ENCODE data around the gene INSRR. TPM values are rescaled to one million over a fixed set of nuclear protein-coding genes. Genes with fewer than 3 reads are reported as not detected.

INSRR gene
- total RNA-seq, 1 experiment from 2014 or later = not detected

DNA sequence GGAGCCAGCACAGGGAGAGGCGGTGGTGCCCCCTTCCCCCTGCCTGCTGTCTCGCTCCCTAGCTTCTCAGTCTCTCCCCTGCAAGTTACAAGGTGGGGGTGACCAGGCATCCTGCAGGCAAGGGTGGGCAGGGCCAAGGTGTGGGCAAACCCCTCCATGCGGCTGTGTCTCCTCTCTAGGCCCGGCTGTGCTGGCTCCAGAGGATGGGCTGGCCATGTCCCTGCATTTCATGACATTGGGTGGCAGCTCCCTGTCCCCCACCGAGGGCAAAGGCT lies 16.4 kb upstream of the INSRR start:
- DNase-seq (ENCODE audit: low spot score) = no peak

DNA sequence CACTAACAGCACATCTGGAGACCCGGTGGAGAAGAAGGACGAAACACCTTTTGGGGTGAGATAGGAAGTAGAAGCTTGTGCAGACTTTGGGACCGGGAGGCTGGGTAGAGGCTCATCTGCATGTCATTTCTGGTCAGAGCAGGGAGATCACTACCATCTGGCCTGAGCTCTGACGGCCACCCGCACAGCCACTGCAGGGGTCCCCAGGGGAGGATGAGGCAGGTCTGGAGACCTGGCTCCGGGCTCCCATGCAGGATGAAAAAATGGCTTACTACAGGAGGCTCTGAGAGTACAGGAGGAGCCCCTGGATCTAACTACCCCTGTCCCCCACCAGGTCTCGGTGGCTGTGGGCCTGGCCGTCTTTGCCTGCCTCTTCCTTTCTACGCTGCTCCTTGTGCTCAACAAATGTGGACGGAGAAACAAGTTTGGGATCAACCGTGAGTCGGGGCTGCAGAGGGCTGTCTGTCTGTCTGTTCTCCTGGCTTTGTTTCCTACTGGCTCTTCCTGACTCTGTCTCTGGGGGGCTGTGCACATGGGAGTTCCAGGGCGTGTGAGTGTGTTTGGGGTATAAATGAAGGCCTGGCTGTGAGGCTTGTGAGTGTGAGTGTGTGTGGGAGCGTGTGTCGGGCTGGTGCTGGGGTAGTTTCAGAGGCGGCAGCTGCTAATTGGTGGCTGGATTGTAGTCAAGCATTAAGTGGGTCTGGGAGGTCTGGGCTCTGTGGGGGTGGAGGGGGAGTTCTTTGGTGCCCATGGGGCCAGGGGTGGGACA lies 15.8 kb upstream of the INSRR start:
- DNase-seq (ENCODE audit: low spot score) = no peak

DNA sequence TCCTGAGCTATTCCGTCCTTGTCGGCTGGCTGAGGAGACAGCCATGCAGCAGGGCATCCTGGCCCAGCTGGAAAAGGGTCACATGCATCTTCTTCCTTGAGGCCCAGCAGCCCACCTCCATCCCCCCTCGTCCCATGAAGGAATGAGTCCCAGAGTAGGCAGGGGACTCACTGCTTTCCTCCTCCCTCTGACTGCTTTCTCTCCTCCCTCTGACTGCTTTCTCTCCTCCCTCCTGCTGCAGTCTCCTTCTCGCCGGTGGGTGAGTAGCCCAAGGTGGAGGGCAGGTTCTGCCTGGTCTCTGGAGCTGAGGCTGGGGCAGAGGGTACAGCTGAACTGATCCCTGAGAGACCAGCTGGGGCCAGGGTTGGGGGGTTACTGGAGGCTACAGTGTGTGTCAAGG lies 15.2 kb upstream of the INSRR start:
- DNase-seq (ENCODE audit: low spot score) = no peak

DNA sequence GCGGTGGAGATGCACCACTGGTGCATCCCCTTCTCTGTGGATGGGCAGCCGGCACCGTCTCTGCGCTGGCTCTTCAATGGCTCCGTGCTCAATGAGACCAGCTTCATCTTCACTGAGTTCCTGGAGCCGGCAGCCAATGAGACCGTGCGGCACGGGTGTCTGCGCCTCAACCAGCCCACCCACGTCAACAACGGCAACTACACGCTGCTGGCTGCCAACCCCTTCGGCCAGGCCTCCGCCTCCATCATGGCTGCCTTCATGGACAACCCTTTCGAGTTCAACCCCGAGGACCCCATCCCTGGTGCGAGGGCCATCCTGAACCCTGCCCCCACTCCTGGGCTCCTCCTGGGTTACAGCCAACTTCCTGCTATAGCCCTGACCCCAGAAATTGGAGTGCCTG lies 14.7 kb upstream of the INSRR start:
- DNase-seq (ENCODE audit: low spot score) = no peak

DNA sequence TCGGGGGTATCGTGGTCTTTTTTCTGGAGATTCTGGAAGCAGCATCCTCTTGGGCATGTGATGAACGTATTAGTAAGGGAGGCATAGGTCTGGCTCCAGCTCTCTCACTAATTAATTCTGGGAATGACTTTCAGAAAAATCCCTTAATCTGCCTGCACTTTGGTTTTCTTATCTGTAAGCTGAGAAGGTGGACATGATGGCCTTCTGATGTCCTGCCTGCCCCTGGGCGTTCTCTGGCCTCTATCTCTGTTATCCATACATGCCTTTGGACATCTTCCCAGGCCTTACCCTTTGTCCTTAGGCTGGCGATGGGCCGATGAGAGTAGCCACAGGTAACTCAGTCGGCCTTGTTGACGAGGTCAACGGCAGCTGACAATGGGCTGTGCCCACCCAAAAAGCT lies 10.5 kb upstream of the INSRR start:
- no peak for DNase-seq (ENCODE audit: low spot score)

DNA sequence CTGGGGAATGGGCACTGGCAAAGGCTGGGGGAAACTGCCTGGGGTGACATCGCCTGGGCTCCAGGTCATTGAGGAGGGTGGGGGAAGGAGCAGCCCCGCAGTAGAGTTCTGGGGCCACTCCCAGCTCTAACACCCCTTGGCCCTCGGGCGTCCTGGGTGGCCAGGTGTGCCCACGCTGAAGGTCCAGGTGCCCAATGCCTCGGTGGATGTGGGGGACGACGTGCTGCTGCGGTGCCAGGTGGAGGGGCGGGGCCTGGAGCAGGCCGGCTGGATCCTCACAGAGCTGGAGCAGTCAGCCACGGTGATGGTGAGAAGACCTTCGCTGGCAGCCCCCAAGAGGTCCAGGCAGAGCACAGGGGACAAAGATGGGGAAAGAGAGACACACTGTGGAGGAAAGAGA lies 9.4 kb upstream of the INSRR start:
- no peak for DNase-seq (ENCODE audit: low spot score)

DNA sequence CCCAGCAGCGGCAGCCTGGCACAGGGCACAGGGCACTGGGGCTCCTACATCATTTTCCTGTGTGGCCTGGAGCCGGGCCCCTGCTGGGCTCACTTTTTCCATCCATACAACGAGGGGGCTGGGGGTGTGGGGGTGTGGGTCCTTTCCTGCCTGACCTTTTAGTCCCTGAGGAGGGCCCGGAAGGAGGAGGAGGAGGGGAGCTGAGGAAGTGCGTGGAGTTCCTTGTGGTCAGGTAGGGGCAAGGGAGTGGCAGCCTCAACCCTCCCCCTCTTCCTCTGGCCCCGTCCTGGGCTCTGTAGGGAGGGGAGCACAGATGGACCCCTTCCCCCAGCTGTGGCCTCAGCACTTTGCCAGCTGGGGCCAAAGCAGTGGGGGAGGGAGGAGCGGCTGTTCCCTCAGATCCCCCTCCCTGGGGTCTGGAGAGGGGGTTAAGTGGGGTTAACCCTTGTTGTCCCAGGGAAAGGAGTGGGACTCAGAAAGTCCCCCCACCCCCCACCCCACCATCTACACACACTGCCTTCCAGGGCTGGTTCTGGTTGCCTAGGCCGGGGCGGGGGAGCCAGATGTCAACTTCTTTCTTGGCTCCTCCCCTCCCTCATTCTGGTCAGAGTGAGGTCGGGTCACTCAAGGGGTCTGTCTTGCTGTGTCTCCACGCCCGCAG lies 7.5 kb upstream of the INSRR start:
- DNase-seq (ENCODE audit: low spot score) = no peak

DNA sequence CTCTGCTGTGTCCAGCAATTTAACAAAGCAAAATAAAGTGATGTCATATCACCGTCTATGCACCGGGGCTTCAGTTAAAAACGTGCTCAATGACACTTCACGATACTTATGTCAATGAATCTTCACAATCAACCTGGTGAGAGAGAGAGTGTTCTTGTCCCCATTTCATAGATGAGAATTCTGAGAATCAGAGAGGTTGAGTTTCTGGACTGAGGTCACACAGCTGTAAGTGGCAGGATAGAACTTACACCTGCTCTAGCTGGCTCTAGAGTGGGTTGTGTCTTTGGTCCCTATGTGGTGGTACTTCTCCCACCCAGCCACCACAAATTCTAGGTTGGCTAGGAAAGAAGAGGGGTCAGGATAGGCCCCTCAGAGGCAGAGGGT lies 6.9 kb upstream of the INSRR start:
- DNase-seq (ENCODE audit: low spot score) = no peak

DNA sequence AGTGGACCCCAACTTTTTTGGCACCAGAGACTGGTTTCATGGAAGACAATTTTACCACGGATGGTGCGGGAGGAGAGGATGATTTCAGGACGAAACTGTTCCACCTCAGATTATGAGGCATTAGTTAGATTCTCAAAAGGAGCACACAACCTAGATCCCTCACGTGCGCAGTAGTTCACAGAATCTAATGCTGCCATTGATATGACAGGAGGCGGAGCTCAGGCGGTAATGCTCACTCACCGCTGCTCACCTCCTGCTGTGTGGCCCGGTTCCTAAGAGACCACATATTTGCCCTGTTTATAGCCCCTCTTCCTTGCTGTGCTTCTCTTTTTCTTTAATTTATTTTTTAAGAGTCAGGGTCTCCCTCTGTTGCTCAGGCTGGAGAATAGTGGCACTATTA lies 6.3 kb upstream of the INSRR start:
- no peak for DNase-seq (ENCODE audit: low spot score)

DNA sequence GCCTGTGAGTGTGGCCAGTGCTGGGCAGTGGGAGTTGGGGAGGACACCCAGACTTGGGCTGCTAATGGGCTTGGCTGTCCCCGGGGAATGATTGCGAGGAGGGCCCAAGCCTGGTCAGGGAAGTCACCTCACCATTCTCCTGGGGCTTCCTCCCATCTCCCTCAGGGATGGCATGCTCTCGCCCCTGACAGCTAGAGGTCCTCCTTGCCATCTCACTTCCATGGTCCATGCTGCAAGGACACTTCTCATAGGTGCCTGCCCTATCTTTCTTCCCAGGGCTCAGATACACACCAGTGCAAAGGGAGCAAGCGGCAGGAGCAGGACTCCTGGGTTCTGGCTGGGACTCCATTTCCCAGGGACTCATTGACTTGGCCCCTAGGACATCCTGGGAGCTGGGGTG lies 5.9 kb upstream of the INSRR start:
- no peak for DNase-seq (ENCODE audit: low spot score)

DNA sequence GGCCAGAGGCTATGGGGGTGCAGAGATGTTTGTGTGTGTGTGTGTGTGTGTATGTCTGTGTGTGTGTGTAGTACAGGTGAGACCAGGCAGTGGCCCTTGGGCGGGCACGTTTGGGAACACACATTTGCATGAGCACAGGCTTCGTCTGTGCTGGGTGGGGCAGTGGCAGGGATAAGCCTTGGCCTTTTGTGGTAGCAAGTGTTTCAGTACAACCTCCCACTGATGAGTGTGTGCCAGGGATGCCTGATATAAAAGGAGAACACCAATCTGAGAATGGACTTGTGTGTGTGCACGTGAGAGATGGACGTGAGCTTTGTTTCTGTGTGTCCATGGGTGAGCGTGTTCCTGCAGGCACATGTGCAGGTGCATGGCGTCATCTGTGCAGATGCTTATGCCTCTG lies 4.7 kb upstream of the INSRR start:
- no peak for DNase-seq (ENCODE audit: low spot score)

DNA sequence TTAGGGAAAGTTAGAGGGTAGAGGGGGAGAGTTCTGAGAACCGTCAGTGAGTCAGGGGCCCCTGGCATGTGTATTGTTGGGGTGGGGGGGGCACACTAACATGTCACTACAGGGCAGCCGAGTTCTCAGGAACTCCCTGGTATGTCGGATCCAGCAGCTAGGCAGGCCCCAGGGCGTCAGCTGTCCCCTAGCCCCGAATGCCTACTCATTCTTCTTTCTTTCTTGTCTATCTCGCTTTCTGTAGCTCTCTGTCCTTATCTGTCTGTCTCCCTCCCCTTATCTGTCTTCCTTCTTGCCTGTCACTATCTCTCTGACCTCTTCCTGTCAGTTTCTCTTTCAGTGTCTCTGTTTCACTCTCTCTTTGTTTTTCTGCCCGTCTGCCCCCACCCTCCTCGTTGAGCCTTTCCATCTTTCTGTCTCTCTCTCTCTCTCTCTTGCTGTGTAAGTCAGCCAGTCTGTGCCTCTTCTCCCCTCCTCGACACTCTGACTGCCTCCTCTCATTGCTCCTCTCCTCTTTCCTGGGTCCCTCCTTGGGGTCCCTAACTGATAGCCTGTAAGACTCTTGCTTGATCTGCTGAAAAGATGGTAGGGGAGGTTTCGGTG lies 4.2 kb upstream of the INSRR start:
- DNase-seq (ENCODE audit: low spot score) = no peak

DNA sequence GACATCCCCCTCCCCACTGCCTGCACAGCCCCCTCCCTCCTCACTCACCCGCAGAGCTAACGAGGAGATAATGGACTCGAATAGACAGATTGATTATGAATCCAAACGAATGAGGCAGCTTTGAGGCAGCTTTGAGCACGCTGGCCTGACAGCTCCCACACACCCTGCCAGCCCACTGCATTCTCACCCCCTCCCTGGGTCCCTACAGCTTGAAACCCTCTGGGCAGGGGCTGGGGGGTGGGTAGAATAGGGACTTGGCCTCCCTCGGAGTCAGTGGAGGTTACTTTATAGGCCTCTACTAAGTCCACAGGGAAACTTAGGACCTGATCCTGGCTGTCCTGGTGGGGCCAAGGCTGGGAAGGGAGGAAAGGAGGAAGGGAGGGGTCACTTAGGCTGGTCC lies 3.7 kb upstream of the INSRR start:
- DNase-seq (ENCODE audit: low spot score) = no peak

DNA sequence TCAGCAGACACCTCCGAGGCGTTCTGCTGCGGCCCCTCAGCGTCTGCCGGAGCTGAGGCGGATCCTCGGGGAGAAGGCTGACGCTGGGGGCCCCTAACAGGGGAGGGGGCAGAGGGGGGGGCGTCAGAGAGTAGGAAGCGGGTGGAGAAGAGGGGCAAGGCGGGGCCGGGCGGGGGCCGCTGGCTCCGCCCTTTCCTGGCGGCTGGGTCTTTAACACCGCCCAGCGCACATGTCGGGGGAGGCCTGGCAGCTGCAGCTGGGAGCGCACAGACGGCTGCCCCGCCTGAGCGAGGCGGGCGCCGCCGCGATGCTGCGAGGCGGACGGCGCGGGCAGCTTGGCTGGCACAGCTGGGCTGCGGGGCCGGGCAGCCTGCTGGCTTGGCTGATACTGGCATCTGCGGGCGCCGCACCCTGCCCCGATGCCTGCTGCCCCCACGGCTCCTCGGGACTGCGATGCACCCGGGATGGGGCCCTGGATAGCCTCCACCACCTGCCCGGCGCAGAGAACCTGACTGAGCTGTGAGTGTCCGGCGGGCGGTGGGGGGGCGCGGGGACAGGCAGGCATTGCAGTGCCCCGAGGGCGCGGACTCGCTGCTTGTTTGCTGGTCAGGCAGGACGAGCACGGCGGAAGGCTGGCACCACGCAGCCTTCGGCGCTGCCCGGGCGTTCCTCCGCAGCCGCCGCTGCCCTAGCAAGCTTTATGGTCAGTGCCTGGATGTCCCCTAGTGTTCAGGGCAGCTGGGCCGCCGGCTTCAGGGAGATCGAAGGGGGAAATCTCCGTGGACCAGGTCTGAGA lies 1.9 kb upstream of the INSRR start, which contains the start of gene NTRK1:
Gene NTRK1, plus strand, starts transcription at position 238 of the 796 bp plus-strand sequence. Its CDS starts 70 bp downstream, at position 308.
- DNase-seq (ENCODE audit: low spot score) = no peak

DNA sequence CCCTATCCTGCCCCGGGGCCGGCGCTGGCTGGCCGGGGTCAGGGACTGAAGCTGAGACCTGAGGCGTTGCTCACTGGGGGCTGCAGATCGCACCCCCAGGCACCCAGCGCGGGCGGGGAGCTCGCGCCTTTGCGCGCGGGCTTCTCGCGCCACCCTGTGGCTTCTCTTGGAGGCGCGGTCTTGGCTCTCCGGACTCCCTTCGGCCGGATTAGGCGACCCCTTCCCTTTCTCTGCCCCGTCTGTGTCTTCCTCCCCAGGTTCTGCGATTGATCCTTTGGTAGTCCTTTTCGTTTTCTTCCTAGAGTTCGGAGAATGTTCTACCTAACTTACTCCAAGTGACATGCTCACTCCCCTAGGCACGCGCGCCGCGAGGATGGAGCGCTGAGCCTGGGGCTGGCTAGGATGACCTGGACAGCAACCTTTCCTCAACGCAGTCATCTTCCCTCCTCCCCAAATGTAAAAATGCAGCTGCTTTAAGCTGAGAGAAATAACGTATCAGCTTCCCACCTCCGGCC lies 1.3 kb upstream of the INSRR start:
- DNase-seq (ENCODE audit: low spot score) = no peak

DNA sequence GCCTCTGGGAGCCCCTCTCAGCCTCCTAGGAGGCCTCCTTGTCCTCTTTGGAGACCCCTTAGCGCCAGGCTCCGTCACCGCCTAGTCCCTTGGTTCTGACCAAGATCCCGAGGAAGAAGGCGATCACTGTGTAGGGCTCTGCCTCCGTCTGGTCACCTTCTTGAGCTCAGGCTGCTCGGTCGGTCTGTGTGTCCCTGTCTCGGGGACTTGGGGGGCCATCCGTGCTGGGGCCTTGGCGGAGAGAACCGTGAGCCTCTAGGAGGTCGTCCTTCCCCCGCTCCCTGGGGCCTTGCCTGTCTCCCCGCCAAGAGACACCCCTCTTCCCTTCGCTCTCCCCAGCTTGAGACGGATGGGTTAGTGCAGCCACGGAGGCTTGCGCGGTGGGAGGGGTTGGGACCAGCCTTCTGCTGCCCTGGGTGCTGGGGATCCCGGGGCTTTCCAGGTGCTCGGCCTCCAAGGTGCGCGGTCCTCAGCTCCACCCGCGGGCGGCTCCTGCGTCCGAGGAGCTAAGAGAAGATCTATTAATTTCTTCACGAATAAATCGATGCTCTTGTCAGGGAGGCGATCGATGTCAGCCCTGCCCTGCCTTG lies 701 bp upstream of the INSRR start:
- no peak for DNase-seq (ENCODE audit: low spot score)

DNA sequence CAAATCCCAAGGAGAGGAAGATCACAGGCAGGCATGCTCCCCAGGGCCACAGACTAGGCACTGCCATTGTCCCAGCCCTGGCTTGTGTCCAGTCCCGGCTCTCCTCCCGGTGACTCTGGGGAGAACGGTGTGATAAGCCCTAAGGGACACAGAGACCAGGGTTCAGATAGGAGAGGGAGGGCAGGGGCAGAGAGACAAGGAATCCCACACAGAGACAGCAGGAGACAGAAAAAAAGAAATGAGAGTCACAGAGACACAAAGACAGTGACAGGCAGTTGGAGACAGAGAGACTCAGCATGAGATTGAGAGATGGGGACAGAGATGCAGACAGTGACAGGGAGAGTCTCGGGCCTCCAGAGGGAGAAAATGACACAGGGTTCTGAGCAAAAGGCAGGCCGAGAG lies 361 bp downstream of the INSRR start:
- no peak for DNase-seq (ENCODE audit: low spot score)

DNA sequence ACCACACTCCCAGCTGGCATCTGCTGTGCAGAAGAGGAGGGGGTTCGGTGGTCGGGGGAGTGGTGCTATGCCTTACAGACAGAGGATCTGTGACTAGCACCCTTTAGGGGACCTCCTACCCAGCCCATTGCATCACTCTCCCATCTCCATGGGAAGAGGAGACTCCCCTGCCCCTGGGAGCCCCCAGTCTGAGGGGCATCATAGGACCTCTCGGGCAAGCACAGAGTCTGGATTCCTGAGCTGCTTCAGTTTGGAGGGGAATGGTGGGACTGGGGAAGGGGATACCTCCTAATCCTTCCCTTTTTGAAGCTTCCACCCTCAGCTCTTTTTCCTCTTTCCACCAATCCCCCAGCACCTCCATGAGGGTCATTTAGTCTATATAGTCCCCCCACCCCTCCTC lies 1.4 kb downstream of the INSRR start:
- no peak for DNase-seq (ENCODE audit: low spot score)

DNA sequence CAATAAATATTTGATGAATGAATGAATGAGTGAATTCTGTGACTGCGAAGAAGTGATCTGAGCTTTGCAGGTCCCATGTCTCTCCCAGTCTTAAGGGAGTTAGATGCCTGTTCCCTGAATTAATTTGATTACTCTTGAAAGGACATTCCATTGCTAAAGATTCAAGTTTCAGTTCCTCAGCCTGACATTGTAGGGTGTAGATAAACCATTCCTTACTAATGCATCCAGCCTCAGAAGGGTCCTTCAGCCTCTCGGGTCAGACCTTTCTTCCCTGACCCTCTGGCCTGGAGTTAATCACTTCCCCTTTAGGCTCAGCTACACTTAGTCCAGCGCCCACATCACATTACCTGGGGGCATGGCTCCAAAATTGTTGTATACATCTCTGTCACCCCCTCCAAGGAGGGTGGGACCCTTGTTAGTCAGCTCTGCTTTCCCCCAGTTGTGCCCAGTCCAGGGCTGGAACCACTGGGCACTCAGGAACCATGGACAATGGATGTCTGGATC lies 2.6 kb downstream of the INSRR start:
- DNase-seq (ENCODE audit: low spot score) = no peak

DNA sequence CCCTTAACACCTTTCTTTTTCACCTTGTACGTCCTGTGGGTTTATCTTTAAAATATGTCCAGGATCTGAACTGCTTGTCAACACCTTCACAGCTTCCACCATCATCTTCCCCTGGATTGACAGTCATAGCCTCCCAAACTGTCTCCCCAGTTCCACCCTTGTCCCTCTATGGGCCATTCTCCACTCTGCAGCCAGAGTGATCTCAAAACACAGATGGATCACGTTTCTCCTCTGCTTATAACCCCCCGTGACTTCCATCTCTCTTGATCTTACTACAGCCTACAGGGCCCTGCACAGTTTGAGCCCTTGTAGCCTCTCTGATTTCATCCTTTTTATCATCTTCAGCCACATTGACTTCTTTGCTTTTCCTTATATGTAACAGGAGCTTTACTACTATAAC lies 4.3 kb downstream of the INSRR start:
- DNase-seq (ENCODE audit: low spot score) = no peak

DNA sequence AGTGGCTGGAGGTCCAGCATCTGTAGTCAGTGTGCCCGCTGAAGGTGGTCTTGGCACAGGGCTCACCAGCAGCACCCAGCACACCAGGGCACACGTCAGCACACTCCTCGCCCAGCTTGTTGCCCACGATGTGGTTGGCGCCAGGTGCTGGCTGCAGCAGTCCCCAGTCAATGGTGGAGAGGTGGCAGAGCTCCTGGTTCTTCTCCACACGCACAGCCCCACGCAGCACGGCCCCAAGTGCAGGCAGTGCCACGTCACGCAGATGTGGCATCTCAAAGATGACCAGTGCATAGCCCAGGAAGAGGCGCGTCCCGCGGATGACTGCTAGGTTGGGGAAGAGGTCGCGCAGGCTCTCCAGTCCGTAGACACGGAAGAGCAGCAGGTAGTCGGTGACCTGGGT lies 5.2 kb downstream of the INSRR start:
- DNase-seq (ENCODE audit: low spot score) = no peak

DNA sequence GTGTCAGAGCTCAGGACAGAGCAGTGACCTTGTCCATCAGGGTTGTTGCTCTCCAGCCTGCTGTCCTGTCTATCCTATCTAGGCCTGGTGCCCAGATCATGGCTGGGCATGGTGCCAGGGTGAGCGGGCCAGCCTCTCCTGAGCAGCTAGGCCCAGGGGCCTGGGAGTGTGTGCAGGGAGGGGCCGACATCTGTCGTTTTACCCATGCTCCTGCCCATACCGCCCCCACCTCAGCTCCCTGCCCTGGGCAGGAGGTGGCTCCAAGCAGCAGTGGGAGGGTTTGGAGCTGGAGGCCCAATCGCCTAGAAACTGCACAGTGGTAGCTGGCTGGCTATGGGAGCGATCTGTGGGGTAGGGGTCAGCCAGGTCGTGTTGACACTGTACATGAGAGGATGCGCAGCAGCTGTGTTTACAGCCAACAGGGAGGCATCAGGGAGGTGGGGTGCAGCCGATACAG lies 6.5 kb downstream of the INSRR start:
- peak; percentile 33 for DNase-seq (ENCODE audit: low spot score)

All from H4 (cell line).